IgD-negative memory B cell (primary cell): Measurements from ENCODE around the gene KMT2E. TPM values are rescaled to one million over a fixed set of nuclear protein-coding genes. Genes with fewer than 3 reads are reported as not detected.
"Not testable (repeated sequence)": the region's sequence is repeated elsewhere in the genome, so short reads cannot be mapped to it uniquely, and the experiment has no call there.

Source experiments
- H3K27ac Mint-ChIP-seq, 3 donors: one replicate each; pipeline ENCODE4 v1.8.0; 2020 to 2022; ENCODE audit warnings: mild to moderate bottlenecking in 3 of 3, mixed read lengths in 3 of 3, moderate library complexity in 1 of 3
- H3K27me3 Mint-ChIP-seq: one replicate; pipeline ENCODE4 v1.8.0; 2021; ENCODE audit warnings: mixed read lengths
- H3K36me3 Mint-ChIP-seq: one replicate; pipeline ENCODE4 v1.8.0; 2020; ENCODE audit warnings: mild to moderate bottlenecking, mixed read lengths
- H3K4me1 Mint-ChIP-seq, 3 donors: one replicate each; pipeline ENCODE4 v1.8.0; 2020 to 2022; ENCODE audit warnings: mixed read lengths in 3 of 3, mild to moderate bottlenecking in 1 of 3
- H3K4me3 Mint-ChIP-seq, 4 donors: one replicate each; pipeline ENCODE4 v1.8.0; 2020 to 2022; ENCODE audit warnings: mild to moderate bottlenecking in 4 of 4, mixed read lengths in 4 of 4, moderate library complexity in 3 of 4
- H3K9me3 Mint-ChIP-seq, 3 donors: one replicate each; pipeline ENCODE4 v1.8.0; 2020 to 2021; ENCODE audit warnings: mixed read lengths in 3 of 3, mild to moderate bottlenecking in 1 of 3
- polyA plus RNA-seq: library from polyadenylated mRNA; unstranded; fragments of 300-500 nt; fragmentation: Illumina TruSeq; gene quantifications from one replicate; pipeline ENCODE4 v1.2.3, GENCODE V29; 2021

Gene KMT2E
- polyA plus RNA-seq, 1 donor from 2014 or later = 239 TPM

- Mint-ChIP-seq H3K4me1 (peaks cover 66 to 73% (median 70%) of the 10 kb centered on the region in 3 donors), H3K36me3 (peaks cover 4% of the 10 kb centered on the region), H3K27me3 (no peaks in the 10 kb centered on the region), H3K9me3 (no peaks in the 10 kb centered on the region), H3K4me3 (peak overlapping the region in 3 of 4 donors; percentile 69 to 91 (median 86)), H3K27ac (peak overlapping the region in 2 of 3 donors; percentile 74 to 85)
Measured at GRCh38 chr7:105021967-105022366, 8.0 kb downstream of the KMT2E start.

GRCh38 chr7:105022458-105022857 is 8.5 kb downstream of the KMT2E start:
- Mint-ChIP-seq H3K27me3 (no peaks in the 10 kb centered on the region), H3K27ac (peak overlapping the region in 2 of 3 donors; percentile 74 to 85), H3K9me3 (no peaks in the 10 kb centered on the region), H3K36me3 (peaks cover 4% of the 10 kb centered on the region), H3K4me3 (peak overlapping the region in 3 of 4 donors; percentile 69 to 91 (median 80)), H3K4me1 (peaks cover 66 to 72% (median 70%) of the 10 kb centered on the region in 3 donors)

GRCh38 chr7:105024734-105025133 is 10.7 kb downstream of the KMT2E start:
- H3K4me3 Mint-ChIP-seq = peak overlapping the region in 2 of 4 donors; percentile 28 to 52
- H3K4me1 Mint-ChIP-seq = peaks cover 77 to 81% (median 79%) of the 10 kb centered on the region in 3 donors
- H3K36me3 Mint-ChIP-seq = peaks cover 5% of the 10 kb centered on the region
- H3K27ac Mint-ChIP-seq = peak overlapping the region in 2 of 3 donors; percentile 18 to 71
- H3K27me3 Mint-ChIP-seq = no peaks in the 10 kb centered on the region
- no peaks in the 10 kb centered on the region for H3K9me3 Mint-ChIP-seq

DNA sequence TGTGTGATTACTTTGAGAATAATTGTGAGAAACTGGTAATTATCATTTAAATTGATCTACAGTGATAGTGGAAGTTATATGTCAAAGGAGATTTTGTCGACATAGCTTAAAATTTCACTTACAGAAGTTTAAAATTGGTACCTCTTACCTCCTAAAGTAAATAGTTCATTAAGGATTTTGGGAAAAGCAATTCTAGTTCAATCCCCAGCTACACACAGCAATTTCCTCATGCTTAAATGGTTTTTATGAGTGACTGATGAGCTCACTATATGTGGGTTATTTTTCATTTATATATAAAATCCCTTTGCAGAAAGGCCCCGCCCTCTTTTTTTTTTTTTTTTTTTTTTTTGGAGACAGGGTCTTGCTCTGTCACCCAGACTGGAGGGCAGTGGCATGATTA is 12.7 kb downstream of the KMT2E start:
- Mint-ChIP-seq H3K27me3 (no peaks in the 10 kb centered on the region), H3K4me1 (peaks cover 71 to 78% (median 78%) of the 10 kb centered on the region in 3 donors), H3K9me3 (no peaks in the 10 kb centered on the region), H3K36me3 (peaks cover 7% of the 10 kb centered on the region), H3K27ac (peak overlapping the region in 2 of 3 donors; percentile 6 to 33), H3K4me3 (peak overlapping the region in 1 of 4 donors; percentile 24)

DNA sequence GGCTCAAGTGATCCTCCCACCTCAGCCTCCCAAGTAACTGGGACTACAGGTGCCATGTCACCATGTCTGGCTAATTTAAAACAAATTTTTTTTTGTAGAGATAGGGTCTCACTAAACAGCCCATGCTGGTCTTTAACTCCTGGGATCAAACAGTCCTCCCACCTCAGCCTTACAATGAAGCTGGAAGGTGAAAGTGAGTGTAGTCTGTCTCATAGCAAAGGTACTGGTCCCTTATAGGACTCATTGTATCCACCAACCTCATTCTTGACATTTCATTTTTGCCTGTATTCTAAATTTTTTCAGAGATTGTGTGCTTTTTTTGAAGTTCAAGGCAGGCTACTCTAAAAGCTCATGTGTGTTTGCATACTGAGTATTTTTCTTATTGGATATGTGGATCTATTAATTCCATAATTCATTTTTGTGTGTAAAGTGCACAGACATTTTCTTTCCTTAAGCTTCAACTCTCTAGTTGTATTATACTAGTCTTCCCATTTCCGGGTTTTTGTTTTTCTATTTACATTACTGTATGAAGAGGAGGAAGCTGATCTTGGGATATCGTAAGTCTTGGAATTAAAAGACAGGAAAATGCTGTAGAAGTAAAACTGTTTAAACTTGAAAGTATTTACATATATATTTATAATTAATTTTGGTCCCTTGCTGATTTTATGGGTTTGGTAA is 13.3 kb downstream of the KMT2E start:
- Mint-ChIP-seq H3K36me3 (peaks cover 6% of the 10 kb centered on the region), H3K27me3 (no peaks in the 10 kb centered on the region), H3K4me1 (peaks cover 67 to 73% (median 72%) of the 10 kb centered on the region in 3 donors), H3K4me3 (peak overlapping the region in 3 of 4 donors; percentile 24 to 58 (median 25)), H3K9me3 (no peaks in the 10 kb centered on the region), H3K27ac (peak overlapping the region in 2 of 3 donors; percentile 6 to 33)

DNA sequence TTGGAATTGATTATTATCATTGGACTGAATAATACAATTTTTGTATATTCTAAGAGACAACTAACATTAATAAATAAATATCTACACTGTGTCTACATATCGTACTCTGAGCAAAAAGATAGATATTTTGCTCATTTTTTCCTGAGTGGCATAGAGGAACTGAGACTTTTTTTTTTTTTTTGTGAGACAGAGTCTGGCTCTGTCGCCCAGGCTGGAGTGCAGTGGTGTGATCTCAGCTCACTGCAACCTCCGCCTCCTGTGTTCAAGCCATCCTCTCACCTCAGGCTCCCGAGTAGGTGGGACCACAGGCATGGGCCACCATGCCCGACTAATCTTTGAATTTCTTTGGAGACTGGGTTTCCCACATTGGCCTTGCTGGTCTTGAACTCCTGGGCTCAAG is 14.0 kb downstream of the KMT2E start:
- Mint-ChIP-seq H3K27me3 (no peaks in the 10 kb centered on the region), H3K36me3 (peaks cover 3% of the 10 kb centered on the region), H3K9me3 (no peaks in the 10 kb centered on the region), H3K4me1 (peaks cover 63 to 66% (median 66%) of the 10 kb centered on the region in 3 donors), H3K27ac (peak overlapping the region; percentile 46 to 84 (median 83)), H3K4me3 (peak overlapping the region in 3 of 4 donors; percentile 4 to 90 (median 86))

DNA sequence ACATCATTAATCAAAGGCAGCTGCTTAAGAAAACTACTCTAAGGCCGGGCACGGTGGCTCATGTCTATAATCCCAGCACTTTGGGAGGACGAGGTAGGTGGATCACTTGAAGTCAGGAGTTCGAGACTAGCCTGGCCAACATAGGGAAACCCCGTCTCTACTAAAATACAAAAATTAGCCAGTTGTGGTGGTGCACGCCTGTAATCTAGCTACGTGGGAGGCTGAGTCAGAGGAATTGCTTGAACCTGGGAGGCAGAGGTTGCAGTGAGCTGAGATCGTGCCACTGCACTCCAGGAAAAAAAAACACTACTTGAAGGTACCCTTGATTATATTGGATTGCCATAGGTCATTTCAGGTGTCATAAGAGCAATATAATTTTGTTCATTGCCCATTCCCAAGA is 14.9 kb downstream of the KMT2E start:
- Mint-ChIP-seq H3K4me3 (peak overlapping the region in 2 of 4 donors; percentile 76 to 90), H3K4me1 (peaks cover 64 to 69% (median 66%) of the 10 kb centered on the region in 3 donors), H3K27ac (peak overlapping the region in 2 of 3 donors; percentile 46 to 83)
- not testable (repeated sequence) for H3K9me3 Mint-ChIP-seq, H3K36me3 Mint-ChIP-seq, H3K27me3 Mint-ChIP-seq

DNA sequence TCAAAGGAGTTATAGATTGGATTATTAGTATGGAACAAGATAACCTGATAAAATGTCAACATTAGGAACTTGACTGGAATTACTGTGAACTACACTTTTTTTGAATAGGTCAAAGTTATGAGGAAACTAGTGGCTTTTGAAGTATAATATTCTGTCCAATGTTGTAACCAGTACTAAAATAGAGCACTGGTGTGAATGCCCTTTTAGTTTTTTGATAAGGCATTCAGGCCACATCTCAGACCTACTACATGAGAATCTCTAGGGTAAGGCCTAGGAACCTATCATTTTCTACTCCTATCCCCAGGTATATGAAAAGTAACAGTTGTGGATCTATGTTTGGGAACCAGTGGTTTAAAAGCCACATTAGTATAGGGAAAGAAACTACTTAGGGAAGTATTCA is 16.4 kb downstream of the KMT2E start:
- peak overlapping the region in 1 of 4 donors; percentile 14 for H3K4me3 Mint-ChIP-seq
- no peaks in the 10 kb centered on the region for H3K9me3 Mint-ChIP-seq
- no peaks in the 10 kb centered on the region for H3K27me3 Mint-ChIP-seq
- peaks cover 5% of the 10 kb centered on the region for H3K36me3 Mint-ChIP-seq
- H3K4me1 Mint-ChIP-seq = peaks cover 56 to 64% (median 59%) of the 10 kb centered on the region in 3 donors
- H3K27ac Mint-ChIP-seq = peak overlapping the region in 2 of 3 donors; percentile 46 to 86

DNA sequence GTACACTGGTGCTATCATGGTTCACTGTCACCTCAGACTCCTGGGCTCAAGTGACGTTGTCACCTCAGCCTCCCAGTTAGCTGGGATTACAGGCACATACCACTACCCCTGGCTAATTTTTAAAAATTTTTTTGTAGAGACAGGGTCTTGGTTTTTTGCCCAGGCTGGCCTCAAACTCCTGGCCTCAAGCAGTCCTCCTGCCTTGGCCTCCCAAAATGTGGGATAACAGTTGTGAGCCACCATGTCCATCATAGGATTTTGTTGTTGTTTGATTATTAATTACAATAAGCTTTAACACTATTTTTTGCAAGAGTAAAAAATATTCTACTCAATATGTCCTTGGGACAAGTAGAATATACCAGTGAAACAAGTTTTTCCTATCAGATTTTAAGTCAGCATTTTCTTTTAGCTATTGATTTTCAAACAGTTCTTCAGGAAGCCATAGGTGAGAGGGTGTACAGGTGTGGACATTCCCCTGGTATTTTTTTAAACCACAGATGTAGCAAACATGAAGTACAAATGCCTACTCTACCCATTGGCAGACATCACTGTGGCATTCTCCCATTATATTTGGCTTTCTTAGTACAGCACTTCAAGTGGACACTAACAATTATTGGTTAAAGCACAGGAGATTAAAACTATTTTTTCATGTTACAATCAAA is 18.7 kb downstream of the KMT2E start:
- H3K27me3 Mint-ChIP-seq = no peaks in the 10 kb centered on the region
- no peaks in the 10 kb centered on the region for H3K9me3 Mint-ChIP-seq
- H3K27ac Mint-ChIP-seq = no peak overlapping the region
- peaks cover 5% of the 10 kb centered on the region for H3K36me3 Mint-ChIP-seq
- peak overlapping the region in 1 of 4 donors; percentile 13 for H3K4me3 Mint-ChIP-seq
- peaks cover 45 to 61% (median 48%) of the 10 kb centered on the region in 3 donors for H3K4me1 Mint-ChIP-seq

GRCh38 chr7:105035349-105035748 is 21.3 kb downstream of the KMT2E start:
- Mint-ChIP-seq H3K9me3 (no peaks in the 10 kb centered on the region), H3K27me3 (no peaks in the 10 kb centered on the region), H3K27ac (peak overlapping the region in 2 of 3 donors; percentile 59 to 62), H3K36me3 (peaks cover 4% of the 10 kb centered on the region), H3K4me1 (peaks cover 38 to 51% (median 39%) of the 10 kb centered on the region in 3 donors), H3K4me3 (no peak overlapping the region)

DNA sequence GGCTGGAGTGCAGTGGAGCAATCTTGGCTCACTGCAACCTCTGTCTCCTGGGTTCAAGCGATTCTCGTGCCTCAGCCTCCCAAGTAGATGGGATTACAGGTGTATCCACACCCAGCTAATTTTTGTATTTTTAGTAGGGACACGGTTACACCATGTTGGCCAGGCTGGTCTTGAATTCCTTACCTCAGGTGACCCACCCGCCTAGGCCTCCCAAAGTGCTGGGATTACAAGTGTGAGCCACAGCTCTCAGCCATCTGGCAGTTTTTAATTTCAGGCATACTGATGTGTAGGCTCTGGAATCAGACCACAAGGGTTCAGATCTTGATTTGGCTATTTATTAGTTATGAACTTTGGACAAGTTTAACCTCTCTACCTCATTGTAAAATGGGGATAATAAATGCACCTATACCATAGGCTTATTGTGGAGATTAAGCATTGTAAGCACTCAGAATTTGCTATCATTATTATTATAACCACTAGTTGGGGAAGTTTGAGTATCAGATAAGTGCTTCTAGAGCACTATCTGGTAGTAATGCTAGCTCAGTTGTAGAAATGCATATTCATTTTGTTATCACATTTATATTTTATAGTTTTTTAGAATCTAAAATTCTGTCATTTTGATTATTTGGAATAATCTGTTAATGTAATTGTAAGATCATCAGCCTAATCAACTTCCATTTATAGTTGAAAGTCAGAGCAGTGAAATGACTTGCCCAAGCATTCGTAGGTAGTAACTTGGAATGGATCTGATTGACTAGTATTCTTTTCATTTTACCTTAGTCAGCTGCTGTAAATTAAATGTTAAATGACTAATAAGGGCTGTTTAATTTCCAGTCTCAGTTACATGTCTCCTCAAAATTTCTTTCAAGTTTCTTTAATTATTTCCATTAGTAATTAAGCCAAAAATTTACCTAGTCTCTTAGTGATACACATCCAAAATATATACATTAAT is 22.5 kb downstream of the KMT2E start:
- H3K9me3 Mint-ChIP-seq = no peaks in the 10 kb centered on the region
- H3K36me3 Mint-ChIP-seq = peaks cover 2% of the 10 kb centered on the region
- H3K4me1 Mint-ChIP-seq = peaks cover 36 to 48% (median 39%) of the 10 kb centered on the region in 3 donors
- peak overlapping the region in 2 of 4 donors; percentile 17 to 30 for H3K4me3 Mint-ChIP-seq
- no peaks in the 10 kb centered on the region for H3K27me3 Mint-ChIP-seq
- H3K27ac Mint-ChIP-seq = peak overlapping the region; percentile 31 to 67 (median 62)

- H3K27ac Mint-ChIP-seq = no peak overlapping the region
- H3K27me3 Mint-ChIP-seq = no peaks in the 10 kb centered on the region
- H3K9me3 Mint-ChIP-seq = no peaks in the 10 kb centered on the region
- peaks cover 2% of the 10 kb centered on the region for H3K36me3 Mint-ChIP-seq
- H3K4me3 Mint-ChIP-seq = peak overlapping the region in 1 of 4 donors; percentile 23
- peaks cover 36 to 48% (median 38%) of the 10 kb centered on the region in 3 donors for H3K4me1 Mint-ChIP-seq
Measured at GRCh38 chr7:105037319-105037718, 23.3 kb downstream of the KMT2E start.

GRCh38 chr7:105044449-105045070 is 30.6 kb downstream of the KMT2E start:
- no peak overlapping the region for H3K4me3 Mint-ChIP-seq
- H3K27me3 Mint-ChIP-seq = no peaks in the 10 kb centered on the region
- peaks cover 19 to 28% (median 22%) of the 10 kb centered on the region in 3 donors for H3K4me1 Mint-ChIP-seq
- H3K27ac Mint-ChIP-seq = no peak overlapping the region
- H3K36me3 Mint-ChIP-seq = no peaks in the 10 kb centered on the region
- no peaks in the 10 kb centered on the region for H3K9me3 Mint-ChIP-seq

- Mint-ChIP-seq H3K36me3 (no peaks in the 10 kb centered on the region), H3K27me3 (no peaks in the 10 kb centered on the region), H3K9me3 (no peaks in the 10 kb centered on the region), H3K4me1 (peaks cover 19 to 36% (median 23%) of the 10 kb centered on the region in 3 donors), H3K27ac (peak overlapping the region in 1 of 3 donors; percentile 67), H3K4me3 (no peak overlapping the region)
Measured at GRCh38 chr7:105046414-105046813, 32.4 kb downstream of the KMT2E start.
